Fibroblast of lung (primary cell): ENCODE results near the gene HLF. TPM values are rescaled to one million over a fixed set of nuclear protein-coding genes. Genes with fewer than 3 reads are reported as not detected.

ENCODE experiments used
- DNase-seq, 2 donors: peaks; one replicate each; pipeline versions ENCODE4 v3.0.0 to v3.0.0-alpha.2; 2010; ENCODE audit warnings: low read depth in 2 of 2
- H2AFZ ChIP-seq: 2 replicates; pipeline ENCODE4 v1.5.1; 2012; ENCODE audit warnings: low read length, control low read depth, inconsistent platforms
- H3K27ac ChIP-seq: 2 replicates; pipeline ENCODE4 v1.5.1; 2011; ENCODE audit warnings: low read length, control low read depth; ENCODE audit not compliant: insufficient read depth
- H3K27me3 ChIP-seq: 2 replicates; pipeline ENCODE4 v1.5.1; 2011; ENCODE audit warnings: mild to moderate bottlenecking, low read length; ENCODE audit not compliant: control insufficient read depth, insufficient read depth
- H3K36me3 ChIP-seq: 2 replicates; pipeline ENCODE4 v1.5.1; 2011; ENCODE audit warnings: low read length; ENCODE audit not compliant: control insufficient read depth, insufficient read depth
- H3K4me1 ChIP-seq: 2 replicates; pipeline ENCODE4 v1.5.1; 2011; ENCODE audit warnings: low read length; ENCODE audit not compliant: control insufficient read depth, insufficient read depth; ENCODE audit errors: extremely low read depth
- H3K4me2 ChIP-seq: 2 replicates; pipeline ENCODE4 v1.5.1; 2011; ENCODE audit warnings: low read length, control low read depth; ENCODE audit not compliant: insufficient read depth; ENCODE audit errors: extremely low read depth
- H3K4me3 ChIP-seq, 4 experiments: fragments of 200-600 bp in 1 of 4; sonication (generic) in 1 of 4; replicated peaks in 1 of 4; 2 replicates each; pipeline ENCODE4 v1.5.1; 2011 to 2016; ENCODE audit warnings: low read length in 4 of 4, low read depth in 3 of 4, mild to moderate bottlenecking in 3 of 4, control low read depth in 2 of 4, inconsistent platforms in 1 of 4, mixed read lengths in 1 of 4; ENCODE audit not compliant: insufficient read depth in 1 of 4; ENCODE audit errors: control extremely low read depth in 1 of 4
- H3K79me2 ChIP-seq: 2 replicates; pipeline ENCODE4 v1.5.1; 2012; ENCODE audit warnings: mild to moderate bottlenecking, low read length, inconsistent platforms; ENCODE audit not compliant: control insufficient read depth, insufficient read depth
- H3K9ac ChIP-seq: 2 replicates; pipeline ENCODE4 v1.5.1; 2011; ENCODE audit warnings: mild to moderate bottlenecking, low read length, control low read depth; ENCODE audit not compliant: insufficient read depth
- H3K9me3 ChIP-seq: 2 replicates; pipeline ENCODE4 v1.5.1; 2012; ENCODE audit warnings: low read depth, low read length; ENCODE audit not compliant: control insufficient read depth, insufficient read depth
- H4K20me1 ChIP-seq: 2 replicates; pipeline ENCODE4 v1.5.1; 2011; ENCODE audit warnings: low read length; ENCODE audit not compliant: control insufficient read depth, insufficient read depth; ENCODE audit errors: extremely low read depth
- CTCF ChIP-seq, 2 donors: IDR thresholded peaks in 1 of 2; conservative IDR thresholded peaks in 1 of 2; 1 replicate in 1 of 2; 2 replicates in 1 of 2; pipeline ENCODE4 v1.5.1; 2011 to 2012; ENCODE audit warnings: low read length in 2 of 2, control low read depth in 1 of 2, inconsistent platforms in 1 of 2, low read depth in 1 of 2, mild to moderate bottlenecking in 1 of 2
- EZH2 ChIP-seq: IDR thresholded peaks from 2 replicates; pipeline ENCODE4 v1.5.1; 2012; ENCODE audit warnings: low read length, control low read depth, mild to moderate bottlenecking; ENCODE audit errors: missing control alignments
- polyA plus RNA-seq, 2 donors: library from polyadenylated mRNA; depleted of rRNA in 1 of 2; stranded (reverse) in 1 of 2; unstranded in 1 of 2; fragments of >200 nt; gene quantifications; 2 replicates each; pipeline ENCODE4 v1.2.1, GENCODE V29; 2011 to 2012; ENCODE audit warnings: missing spikeins in 1 of 2
- total RNA-seq: library from RNA; depleted of rRNA; stranded (reverse); fragments of >200 nt; gene quantifications from 2 replicates; pipeline ENCODE4 v1.2.1, GENCODE V29; 2014

HLF gene
- total and polyA plus RNA-seq, 2 donors (not counting 1 experiment from before 2014, with no cell fraction given): 0.17 to 0.69 TPM

- no peaks in the 10 kb centered on the region for H3K4me1 ChIP-seq
- H3K9me3 ChIP-seq: no peaks in the 10 kb centered on the region
- H2AFZ ChIP-seq: no peak overlapping the region
- no peak overlapping the region for H3K9ac ChIP-seq
- no peaks in the 10 kb centered on the region for H3K79me2 ChIP-seq
- H3K36me3 ChIP-seq: no peaks in the 10 kb centered on the region
- no peaks in the 10 kb centered on the region for H3K27me3 ChIP-seq
- no peak overlapping the region for H3K4me3 ChIP-seq
- no peak for DNase-seq
- no peak overlapping the region for H3K27ac ChIP-seq
- no peaks in the 10 kb centered on the region for H4K20me1 ChIP-seq
- TF ChIP-seq EZH2 (no peak), CTCF (conservative IDR thresholded peaks at IDR 0.05 in 1 of 2, IDR thresholded peaks at IDR 0.05 in 1 of 2; ENCODE audit: low read depth in 1 of 2, low read length in 2 of 2) (no peak)
- H3K4me2 ChIP-seq: no peak overlapping the region
Measured at GRCh38 chr17:55299162-55299838, 34.5 kb downstream of the HLF start.

DNA sequence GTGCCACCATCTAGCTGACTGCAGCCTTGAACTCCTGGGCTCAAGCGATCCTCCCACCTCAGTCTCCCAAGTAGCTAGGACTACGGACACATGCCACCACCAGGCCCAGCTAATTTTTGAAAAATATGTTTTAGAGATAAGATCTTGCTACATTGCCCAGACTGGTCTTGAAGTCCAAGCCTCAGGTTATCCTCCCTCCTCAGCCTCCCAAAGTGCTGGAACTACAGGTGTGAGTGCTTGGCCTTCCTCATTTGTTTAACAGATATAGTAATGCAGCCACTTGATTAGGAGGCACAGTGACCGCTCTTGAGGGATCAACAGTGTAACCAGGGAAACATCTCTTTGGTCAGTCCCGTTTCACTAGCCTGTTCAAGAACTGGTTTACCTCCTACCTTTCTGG is 35.1 kb downstream of the HLF start:
- H3K27me3 ChIP-seq: no peaks in the 10 kb centered on the region
- no peaks in the 10 kb centered on the region for H3K4me1 ChIP-seq
- no peak for DNase-seq
- H3K27ac ChIP-seq: no peak overlapping the region
- no peak overlapping the region for H3K4me3 ChIP-seq
- H3K36me3 ChIP-seq: no peaks in the 10 kb centered on the region
- no peaks in the 10 kb centered on the region for H3K9me3 ChIP-seq
- no peak overlapping the region for H2AFZ ChIP-seq
- TF ChIP-seq CTCF (conservative IDR thresholded peaks at IDR 0.05 in 1 of 2, IDR thresholded peaks at IDR 0.05 in 1 of 2; ENCODE audit: low read depth in 1 of 2, low read length in 2 of 2) (no peak), EZH2 (no peak)
- H3K79me2 ChIP-seq: no peaks in the 10 kb centered on the region
- H3K9ac ChIP-seq: no peak overlapping the region
- H4K20me1 ChIP-seq: no peaks in the 10 kb centered on the region
- no peak overlapping the region for H3K4me2 ChIP-seq

GRCh38 chr17:55300479-55301290 is 35.9 kb downstream of the HLF start:
- Histone ChIP-seq H3K27me3 (no peaks in the 10 kb centered on the region), H2AFZ (no peak overlapping the region), H3K9me3 (no peaks in the 10 kb centered on the region), H3K36me3 (no peaks in the 10 kb centered on the region), H3K27ac (no peak overlapping the region), H3K9ac (no peak overlapping the region), H3K4me2 (no peak overlapping the region), H3K4me1 (no peaks in the 10 kb centered on the region), H3K4me3 (no peak overlapping the region), H4K20me1 (no peaks in the 10 kb centered on the region), H3K79me2 (no peaks in the 10 kb centered on the region)
- no peak for DNase-seq
- TF ChIP-seq EZH2 (no peak), CTCF (conservative IDR thresholded peaks at IDR 0.05 in 1 of 2, IDR thresholded peaks at IDR 0.05 in 1 of 2; ENCODE audit: low read depth in 1 of 2, low read length in 2 of 2) (no peak)
